Uterus (tissue), 2 donors: ENCODE measurements around the gene CCDC141.

Experiments used
- CTCF ChIP-seq, 4 experiments: fragments of 200-600 bp in 2 of 4; fragments of 450-650 bp in 2 of 4; sonication (generic) in 2 of 4; IDR thresholded peaks; one replicate each; pipeline ENCODE4 v1.5.1; 2016 to 2019; ENCODE audit warnings: antibody characterized with exemption in 4 of 4, mild to moderate bottlenecking in 2 of 4, moderate library complexity in 1 of 4
- POLR2A ChIP-seq, 2 donors: fragments of 450-650 bp; IDR thresholded peaks; one replicate each; pipeline ENCODE4 v1.6.1; 2016; ENCODE audit warnings: antibody characterized with exemption in 2 of 2, mild to moderate bottlenecking in 1 of 2, moderate library complexity in 1 of 2

- TF ChIP-seq CTCF (IDR thresholded peaks at IDR 0.05) (no peak), POLR2A (IDR thresholded peaks at IDR 0.05) (no peak)
These were observed 172.1 kb downstream of the CCDC141 start for GRCh38 chr2:178877874-178878273.
